ENCODE measurements around the gene CASK. TPM values are rescaled to one million over a fixed set of nuclear protein-coding genes. Genes with fewer than 3 reads are reported as not detected.

The CASK gene
- total and polyA plus RNA-seq, 4 donors: 3.6 to 14.8 (median 6.2) TPM

GRCh38 chrX:41472231-41472815 lies 451.0 kb downstream of the CASK start:
- Histone ChIP-seq H3K36me3 (ENCODE audit: control insufficient read depth in 4 of 4, insufficient read depth in 3 of 4, low read depth in 1 of 4, low read length in 3 of 4) (no peaks in the 10 kb centered on the region), H3K9me3 (ENCODE audit: control insufficient read depth in 4 of 4, low read length in 3 of 4) (no peaks in the 10 kb centered on the region), H3K27ac (ENCODE audit: low read depth in 1 of 2, low read length in 2 of 2) (no peak overlapping the region), H3K4me1 (ENCODE audit: control insufficient read depth in 4 of 4, insufficient read depth in 4 of 4, low read length in 3 of 4) (no peaks in the 10 kb centered on the region), H3K9ac (ENCODE audit: low read depth in 1 of 2, low read length in 2 of 2) (no peak overlapping the region), H3K4me3 (ENCODE audit: low read depth in 1 of 3, low read length in 3 of 3) (no peak overlapping the region), H3K27me3 (ENCODE audit: control insufficient read depth in 4 of 4, insufficient read depth in 4 of 4, low read length in 3 of 4) (no peaks in the 10 kb centered on the region)
- no peak for TF ChIP-seq NR2F2 (IDR thresholded peaks at IDR 0.05)
- TF ChIP-seq GABPA (IDR thresholded peaks at IDR 0.05 in 1 of 2, conservative IDR thresholded peaks at IDR 0.05 in 1 of 2): no peak
- TF ChIP-seq FOXA2 (IDR thresholded peaks at IDR 0.05): no peak
- no peak for TF ChIP-seq TAF1 (conservative IDR thresholded peaks at IDR 0.05)
- no peak for TF ChIP-seq REST (IDR thresholded peaks at IDR 0.05)
- TF ChIP-seq HNF4A (conservative IDR thresholded peaks at IDR 0.05): no peak
- no peak for TF ChIP-seq YY1 (IDR thresholded peaks at IDR 0.05)
- no peak for TF ChIP-seq MAX (IDR thresholded peaks at IDR 0.05)
- no peak for TF ChIP-seq FOXA1 (IDR thresholded peaks at IDR 0.05)
- no peak for TF ChIP-seq RAD21 (IDR thresholded peaks at IDR 0.05)
- no peak for TF ChIP-seq RXRA (IDR thresholded peaks at IDR 0.05)
- TF ChIP-seq CTCF (IDR thresholded peaks at IDR 0.05; ENCODE audit: low read depth, low read length, missing input control): no peak
- no peak for TF ChIP-seq JUND (IDR thresholded peaks at IDR 0.05)
- no peak for TF ChIP-seq HNF4G (IDR thresholded peaks at IDR 0.05)
- 97% methylated on average over 32 of the region's 32 CpGs for WGBS
- no peak for DNase-seq (ENCODE audit: low spot score)

- H3K4me3 ChIP-seq (ENCODE audit: low read depth in 1 of 3, low read length in 3 of 3): no peak overlapping the region
- 31% methylated on average over 2 of the region's 2 CpGs for WGBS
- H3K27ac ChIP-seq (ENCODE audit: low read depth in 1 of 2, low read length in 2 of 2): no peak overlapping the region
- H3K36me3 ChIP-seq (ENCODE audit: control insufficient read depth in 4 of 4, insufficient read depth in 3 of 4, low read depth in 1 of 4, low read length in 3 of 4): no peaks in the 10 kb centered on the region
- DNase-seq (ENCODE audit: low spot score): no peak
- no peaks in the 10 kb centered on the region for H3K27me3 ChIP-seq (ENCODE audit: control insufficient read depth in 4 of 4, insufficient read depth in 4 of 4, low read length in 3 of 4)
- H3K4me1 ChIP-seq (ENCODE audit: control insufficient read depth in 4 of 4, insufficient read depth in 4 of 4, low read length in 3 of 4): no peaks in the 10 kb centered on the region
- H3K9me3 ChIP-seq (ENCODE audit: control insufficient read depth in 4 of 4, low read length in 3 of 4): no peaks in the 10 kb centered on the region
- H3K9ac ChIP-seq (ENCODE audit: low read depth in 1 of 2, low read length in 2 of 2): no peak overlapping the region
- no peak for TF ChIP-seq RXRA (IDR thresholded peaks at IDR 0.05)
- no peak for TF ChIP-seq CTCF (IDR thresholded peaks at IDR 0.05; ENCODE audit: low read depth, low read length, missing input control)
- no peak for TF ChIP-seq REST (IDR thresholded peaks at IDR 0.05)
- no peak for TF ChIP-seq TAF1 (conservative IDR thresholded peaks at IDR 0.05)
Measured at GRCh38 chrX:41471786-41472185, 451.6 kb downstream of the CASK start.
